GM18519 (cell line): ENCODE results near the gene RAB8A.

Experiments
- ATAC-seq: cut with Tn5 transposase; IDR thresholded peaks from one replicate; pipeline ENCODE4 v1.9.1; 2021; ENCODE audit warnings: mild to moderate bottlenecking, moderate library complexity; ENCODE audit not compliant: unreplicated experiment, low FRiP score

The RAB8A gene

DNA sequence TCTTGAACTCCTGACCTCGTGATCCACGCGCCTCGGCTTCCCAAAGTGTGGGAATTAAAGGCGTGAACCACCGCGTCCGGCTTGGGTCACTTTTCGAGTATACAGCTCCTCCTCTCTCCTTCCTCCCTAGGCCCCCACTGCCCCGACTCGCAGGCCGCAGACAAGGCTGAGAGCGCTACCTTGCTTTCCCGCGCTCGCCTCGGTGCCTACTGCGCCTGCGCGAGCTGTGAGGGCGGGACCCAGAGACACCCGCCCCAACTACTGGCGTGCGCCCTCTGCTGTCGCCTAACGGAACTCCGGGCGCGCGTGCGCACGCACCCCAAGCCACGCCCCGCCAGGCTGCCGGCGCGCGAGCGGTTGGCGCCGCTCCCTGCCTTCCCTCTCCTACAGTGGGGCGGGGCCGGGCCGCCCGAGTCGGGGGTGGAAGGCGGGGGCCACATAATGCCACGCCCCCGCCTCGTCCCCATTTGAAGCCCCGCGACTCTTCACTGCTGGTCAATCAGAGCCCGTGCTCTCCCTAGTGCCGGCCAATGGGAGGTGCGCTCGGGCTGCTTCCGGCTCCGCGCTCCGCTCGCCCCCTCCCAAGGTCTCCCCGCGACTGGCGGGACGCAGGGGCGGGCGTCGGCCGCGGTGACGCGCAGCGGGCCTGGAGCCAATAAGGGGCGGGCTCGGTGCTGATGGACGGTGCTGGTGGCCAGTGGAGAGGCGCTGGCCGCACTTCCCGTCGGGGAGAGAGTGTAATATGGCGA lies at the start of gene RAB8A:
Gene RAB8A (plus strand): TSS at position 730 of the 749 bp plus-strand sequence. CDS start 13 bp downstream, at position 743.
- peak; percentile 70 for ATAC-seq

DNA sequence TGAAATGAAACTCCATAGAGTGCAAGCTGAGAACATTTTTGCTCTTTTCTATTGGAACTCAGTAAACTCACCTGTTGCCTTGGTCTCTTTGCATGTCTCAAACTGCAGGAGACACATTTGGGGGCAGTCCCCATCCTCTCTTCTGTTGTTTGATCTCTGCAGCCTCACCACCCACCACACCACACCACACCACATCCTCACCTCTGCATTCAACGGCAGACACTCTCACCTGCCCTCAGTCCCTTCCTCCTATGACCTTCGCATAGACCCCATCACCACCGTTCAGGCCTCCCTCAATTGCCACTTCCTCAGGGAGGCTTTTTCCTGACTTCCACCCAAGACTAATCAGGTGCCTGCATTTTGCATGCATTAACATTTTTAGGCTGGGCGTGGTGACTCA lies 49.7 kb upstream of the RAB8A start:
- no peak for ATAC-seq

DNA sequence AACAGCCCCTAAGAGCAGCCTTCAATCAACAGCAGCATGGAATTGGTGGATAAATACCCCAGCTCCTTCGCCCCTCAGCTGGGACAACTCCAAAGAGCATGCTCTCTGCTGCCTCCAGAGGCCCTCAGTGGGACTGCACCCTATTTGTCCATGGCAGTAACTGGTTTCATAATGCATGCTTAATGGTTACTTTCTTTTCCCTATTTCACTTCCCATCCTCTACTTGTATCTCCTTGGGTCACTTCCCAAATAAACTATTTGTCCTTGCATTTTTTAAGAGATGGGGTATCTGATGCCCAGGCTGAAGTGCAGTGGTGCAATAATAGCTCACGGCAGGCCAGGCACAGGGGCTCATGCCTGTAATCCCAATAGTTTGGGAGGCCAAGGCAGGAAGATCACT lies 48.9 kb upstream of the RAB8A start:
- ATAC-seq: no peak

DNA sequence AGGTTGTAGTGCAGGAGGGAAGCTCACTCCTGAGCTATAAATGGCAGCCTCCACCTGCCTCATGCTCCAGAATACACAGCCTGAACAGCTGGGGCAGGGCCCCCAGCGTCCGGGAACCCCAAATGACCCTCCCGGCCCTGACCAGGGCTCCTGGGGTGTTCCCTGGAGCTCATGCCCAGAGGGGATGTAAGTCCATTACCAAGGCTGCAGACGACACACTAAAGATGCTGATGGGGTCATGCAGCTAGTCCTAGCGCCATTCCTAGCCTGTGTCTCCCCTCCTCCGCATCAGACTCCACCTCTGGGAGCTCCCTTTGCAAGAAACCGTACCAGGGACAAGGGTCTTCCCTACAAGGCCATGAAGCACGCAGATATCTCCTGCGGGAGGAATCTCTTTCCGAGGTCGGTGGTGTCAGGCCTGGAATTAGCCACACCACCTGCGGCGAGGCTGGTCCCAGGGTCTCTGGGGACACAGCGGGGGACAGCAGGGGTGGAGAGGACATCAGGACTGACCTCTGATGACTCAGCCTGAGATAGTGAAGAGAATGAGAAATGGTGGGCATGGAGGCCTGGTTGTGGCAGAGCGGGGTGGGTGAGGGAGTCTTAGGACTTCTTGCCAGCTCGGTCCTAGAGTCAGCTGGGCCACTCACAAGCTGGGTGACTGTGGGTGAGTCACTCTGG lies 47.3 kb upstream of the RAB8A start:
- no peak for ATAC-seq

DNA sequence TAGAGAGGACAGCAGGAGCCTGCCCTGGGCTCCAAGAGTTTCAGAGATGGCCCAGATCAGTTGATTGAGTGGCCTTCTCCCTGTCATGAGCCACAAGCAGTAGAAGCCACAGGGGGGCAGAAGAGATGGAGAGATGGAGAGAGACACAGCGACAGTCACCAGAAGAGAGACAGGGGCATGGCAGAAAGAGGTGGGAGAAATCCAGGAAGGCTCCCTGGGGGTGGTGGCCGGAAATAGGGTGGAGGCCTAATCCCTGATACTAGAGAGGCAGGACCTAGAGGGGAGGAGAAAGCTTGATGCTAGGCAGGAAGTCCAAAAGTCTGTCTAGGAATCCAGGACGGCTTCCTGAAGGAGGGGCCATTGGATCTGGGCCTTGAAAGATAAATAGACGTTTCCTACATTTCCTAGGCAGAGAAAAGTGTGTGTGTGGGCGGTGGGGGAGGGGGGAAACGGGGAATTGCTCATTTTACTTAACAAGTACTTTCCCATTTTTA lies 45.0 kb upstream of the RAB8A start:
- ATAC-seq: no peak

DNA sequence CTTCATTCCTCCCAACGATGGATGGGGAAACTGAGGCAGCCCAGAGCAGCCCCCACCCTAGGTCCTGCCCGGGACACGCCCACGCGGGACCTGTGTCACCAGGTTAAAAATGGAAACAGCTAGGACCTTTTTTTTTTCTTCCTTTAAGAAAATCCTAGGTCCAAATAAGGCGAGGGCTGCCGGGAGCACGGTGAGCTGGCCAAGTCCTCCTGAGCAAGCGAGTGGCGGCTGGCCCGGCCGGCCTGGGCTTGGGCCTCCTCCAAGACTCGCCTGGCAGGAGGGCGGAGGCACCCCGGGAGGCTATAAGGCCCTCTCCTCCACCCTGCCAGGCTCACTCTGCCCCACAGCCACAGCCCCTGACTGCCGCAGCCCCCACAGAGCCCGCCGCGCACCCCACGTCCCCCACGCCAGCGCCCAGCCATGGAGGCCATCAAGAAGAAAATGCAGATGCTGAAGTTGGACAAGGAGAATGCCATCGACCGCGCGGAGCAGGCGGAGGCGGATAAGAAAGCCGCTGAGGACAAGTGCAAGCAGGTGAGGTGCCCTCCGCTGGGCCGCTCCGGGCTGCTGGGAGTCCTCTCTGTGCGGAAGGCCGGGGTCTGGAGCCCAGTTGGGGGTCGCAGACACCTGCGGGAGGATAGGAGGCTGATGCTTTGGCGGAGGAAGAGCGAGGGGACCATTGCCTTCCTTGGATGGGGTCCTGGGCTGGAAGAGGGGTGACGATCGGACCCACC lies 44.3 kb upstream of the RAB8A start:
- ATAC-seq: no peak

DNA sequence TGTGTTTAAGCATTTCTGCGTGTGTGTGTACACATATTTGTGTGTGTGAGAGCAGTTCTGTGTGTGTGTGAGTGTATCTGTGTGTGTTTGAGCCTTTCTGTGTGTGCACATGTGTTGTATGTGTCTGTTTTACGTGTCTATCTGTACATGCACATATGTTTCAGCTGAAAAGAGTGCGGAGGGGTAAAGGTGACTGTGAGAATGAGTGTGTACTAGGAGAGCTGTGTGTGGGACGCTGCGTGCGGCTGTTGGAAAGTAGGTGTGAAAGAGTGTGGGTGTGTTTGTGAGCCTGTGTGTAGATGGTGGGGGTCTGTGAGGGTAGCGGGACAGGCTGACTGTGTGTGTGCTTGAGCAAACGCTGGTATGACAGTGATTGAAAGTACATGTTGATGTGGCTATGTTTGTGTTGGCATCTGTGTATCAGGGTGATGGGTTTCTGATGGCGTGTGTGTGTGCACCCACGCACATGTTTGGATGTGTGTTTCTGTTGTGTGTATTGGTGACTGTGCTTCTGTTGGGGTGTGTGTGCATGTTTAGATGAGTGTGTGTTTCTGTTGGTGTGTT lies 42.9 kb upstream of the RAB8A start:
- no peak for ATAC-seq

DNA sequence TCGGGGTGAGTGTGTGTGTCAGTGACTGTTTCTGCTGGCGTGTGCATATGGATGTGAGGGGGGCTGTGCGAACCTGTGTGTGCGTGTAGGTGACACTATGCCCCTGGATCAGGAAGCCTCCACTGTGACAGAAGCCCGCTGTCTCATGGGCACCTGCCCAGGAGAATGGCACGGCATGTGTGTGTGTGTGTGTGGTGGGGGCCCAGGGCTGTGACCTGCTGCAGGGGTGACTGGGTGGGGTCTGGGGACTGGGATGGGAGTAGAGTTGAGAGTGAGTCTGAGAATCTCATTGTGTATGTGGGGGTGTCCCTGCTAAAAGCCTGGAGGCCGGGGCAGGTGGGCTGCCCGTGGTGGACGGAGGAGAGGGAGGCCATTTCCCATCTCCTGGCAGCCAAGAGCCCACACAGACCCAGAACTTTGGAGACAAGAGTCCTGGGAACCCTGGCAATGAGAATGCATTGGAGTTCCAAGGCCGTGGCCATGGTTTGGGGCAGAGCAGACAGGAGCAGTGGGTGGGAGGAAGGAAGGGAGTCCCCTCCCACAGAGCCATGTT lies 41.8 kb upstream of the RAB8A start:
- no peak for ATAC-seq

DNA sequence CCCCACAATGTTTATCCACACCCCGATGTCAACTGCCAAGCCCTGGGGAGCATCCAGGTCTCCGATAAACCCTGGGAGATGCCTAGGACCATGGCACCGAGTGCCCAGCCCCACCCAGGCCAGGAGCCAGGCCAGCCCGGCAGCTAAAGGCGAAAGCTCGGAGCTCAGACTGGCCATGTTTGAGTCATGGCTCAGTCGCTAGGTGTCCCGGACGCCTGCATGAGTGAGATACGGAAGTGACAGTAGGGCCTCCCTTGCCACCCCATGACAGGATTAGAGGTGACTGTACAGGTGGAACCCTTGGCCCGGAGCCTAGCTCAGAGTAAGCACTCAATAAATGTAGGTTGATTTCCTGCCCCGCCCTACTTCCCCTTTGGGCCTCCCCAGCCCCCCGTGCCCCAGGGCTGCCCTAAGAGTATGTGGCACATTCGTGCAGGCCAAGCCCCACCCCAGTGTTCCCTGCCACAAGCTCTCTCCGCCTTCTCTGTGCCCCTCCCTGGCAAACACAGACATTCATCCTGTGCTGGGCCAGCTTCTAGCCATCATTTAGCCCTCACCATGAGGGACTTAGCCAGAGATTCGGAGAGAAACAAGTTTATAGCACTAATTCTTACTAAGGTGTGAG lies 41.2 kb upstream of the RAB8A start:
- no peak for ATAC-seq

DNA sequence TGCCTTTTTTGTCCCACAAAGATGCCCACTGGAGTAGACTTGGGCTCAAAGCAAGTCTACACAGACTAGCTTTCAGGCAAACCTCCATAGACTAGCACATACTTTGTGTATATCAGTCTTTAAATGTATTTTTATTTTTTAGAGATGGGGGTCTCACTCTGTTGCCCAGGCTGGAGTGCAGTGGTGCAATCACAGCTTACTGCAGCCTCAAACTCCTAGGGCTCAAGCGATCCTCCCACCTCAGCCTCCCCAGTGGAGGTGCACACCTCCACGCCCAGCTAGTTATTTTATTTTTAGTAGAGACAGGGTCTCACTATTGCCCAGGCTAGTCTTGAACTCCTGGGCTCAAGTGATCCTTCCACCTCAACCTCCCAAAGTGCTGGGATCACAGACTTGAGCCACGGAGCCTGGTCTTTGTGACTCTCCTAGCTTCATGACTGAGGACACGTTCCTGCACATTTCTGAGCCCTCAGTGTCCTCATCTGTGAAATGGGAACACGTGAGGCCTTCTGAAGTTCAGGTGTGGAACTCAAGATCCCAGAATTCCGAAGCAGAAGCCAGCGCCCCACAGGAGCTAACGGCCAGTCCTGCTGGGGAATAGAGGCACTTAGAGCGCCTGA lies 40.5 kb upstream of the RAB8A start:
- no peak for ATAC-seq

DNA sequence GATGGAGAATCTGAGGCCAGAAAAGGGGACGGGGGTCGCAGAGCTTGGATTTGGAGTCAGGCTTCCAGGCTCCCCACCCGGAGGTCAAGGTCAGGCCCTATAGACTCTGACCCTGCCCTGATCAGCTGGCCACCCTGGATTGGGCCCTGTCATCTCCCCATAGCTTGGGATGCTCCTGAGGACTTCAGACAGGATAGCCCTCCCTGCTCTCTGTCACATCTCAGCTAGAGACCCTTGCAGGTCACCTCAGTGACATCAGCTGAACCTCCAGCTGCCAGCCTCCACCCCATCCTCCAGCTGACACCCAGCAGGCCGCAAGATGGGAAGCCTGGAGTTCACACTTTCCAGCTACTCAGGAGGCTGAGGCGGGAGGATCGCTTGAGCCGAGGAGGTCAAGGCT lies 38.2 kb upstream of the RAB8A start:
- ATAC-seq: no peak

DNA sequence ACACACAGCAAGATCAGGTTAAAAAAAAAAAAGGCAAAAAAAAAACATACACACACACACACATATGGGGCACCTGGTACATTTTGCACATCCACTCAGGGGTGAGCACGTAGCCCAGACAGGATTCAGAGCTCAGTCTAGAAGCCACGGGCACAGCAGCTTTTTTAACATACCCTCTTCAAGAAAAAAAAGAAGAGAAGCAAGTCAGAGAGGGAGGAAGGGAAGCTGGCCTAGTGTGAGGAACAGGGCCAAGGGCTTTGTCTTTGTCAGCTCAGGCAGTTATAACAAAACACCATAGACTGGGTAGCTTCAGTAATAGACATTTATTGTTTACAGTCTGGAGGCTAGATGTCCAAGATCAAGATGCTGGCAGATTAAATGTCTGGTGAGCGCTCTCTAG lies 37.7 kb upstream of the RAB8A start:
- no peak for ATAC-seq

DNA sequence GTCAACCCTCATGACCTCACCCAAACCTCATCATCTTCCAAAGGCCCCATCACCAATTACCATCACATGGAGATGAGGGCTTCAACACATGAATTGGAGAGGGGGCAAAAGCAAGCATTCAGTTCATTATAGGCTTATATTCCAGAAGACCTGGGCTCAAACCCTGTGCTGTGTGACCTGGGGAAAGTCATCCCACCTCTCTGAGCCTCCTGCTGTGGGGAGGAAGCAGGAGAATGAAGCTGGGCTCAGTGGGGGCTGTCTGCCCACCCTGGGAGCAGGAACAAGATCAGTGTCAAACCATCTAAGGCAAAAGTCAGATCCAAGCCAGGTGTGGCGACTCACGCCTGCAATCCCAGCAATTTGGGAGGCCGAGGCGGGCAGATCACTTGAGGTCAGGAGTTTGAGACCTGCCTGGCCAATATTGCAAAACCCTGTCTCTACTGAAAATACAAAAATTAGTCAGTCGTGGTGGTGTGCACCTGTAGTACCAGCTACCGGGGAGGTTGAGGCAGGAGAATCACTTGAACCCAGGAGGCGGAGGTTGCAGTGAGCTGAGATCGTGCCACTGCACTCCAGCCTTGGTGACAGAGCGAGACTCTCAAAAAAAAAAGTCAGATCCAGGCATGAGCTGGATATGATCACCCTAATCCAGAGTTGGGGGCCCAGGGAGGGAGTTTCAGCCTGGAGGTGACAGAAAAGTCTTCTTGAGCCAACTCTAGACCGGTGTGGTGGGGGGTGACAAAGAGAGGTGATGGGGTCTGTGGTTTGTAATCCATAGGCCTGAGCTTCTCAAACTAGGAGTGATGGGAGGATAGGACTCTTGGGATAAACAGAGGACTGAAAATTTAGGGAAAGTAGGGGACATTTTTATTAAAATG lies 37.0 kb upstream of the RAB8A start:
- ATAC-seq: no peak

DNA sequence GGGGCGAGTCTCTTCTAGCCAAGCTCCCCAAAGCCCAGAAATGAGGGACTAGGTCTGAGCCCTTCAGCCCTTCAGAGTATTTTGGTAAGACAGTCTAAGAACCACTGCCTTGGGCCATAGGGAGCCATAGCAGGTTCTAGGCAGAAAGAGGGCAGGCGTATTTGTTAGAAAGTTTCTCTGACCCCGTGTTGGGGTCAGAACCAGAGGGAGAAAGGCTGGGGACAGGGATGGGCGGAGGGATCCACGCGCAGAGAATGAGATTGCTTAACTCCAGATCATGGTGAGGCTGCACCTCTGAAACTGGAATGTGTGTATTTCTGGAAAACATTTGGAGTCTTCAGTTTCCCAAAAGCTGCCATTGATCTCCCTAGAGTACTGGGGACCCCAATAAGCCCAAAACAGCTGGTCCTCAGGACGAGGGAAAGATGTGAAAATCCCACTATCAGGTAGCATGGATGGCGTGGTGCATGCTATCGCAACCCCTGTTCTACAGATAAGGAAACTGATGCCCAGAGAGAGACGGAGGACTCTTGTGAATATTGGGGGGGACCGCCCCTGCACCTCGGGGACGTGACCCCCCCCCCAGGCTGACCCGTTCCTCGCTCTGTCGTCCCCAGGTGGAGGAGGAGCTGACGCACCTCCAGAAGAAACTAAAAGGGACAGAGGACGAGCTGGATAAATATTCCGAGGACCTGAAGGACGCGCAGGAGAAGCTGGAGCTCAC lies 36.1 kb upstream of the RAB8A start:
- ATAC-seq: no peak

DNA sequence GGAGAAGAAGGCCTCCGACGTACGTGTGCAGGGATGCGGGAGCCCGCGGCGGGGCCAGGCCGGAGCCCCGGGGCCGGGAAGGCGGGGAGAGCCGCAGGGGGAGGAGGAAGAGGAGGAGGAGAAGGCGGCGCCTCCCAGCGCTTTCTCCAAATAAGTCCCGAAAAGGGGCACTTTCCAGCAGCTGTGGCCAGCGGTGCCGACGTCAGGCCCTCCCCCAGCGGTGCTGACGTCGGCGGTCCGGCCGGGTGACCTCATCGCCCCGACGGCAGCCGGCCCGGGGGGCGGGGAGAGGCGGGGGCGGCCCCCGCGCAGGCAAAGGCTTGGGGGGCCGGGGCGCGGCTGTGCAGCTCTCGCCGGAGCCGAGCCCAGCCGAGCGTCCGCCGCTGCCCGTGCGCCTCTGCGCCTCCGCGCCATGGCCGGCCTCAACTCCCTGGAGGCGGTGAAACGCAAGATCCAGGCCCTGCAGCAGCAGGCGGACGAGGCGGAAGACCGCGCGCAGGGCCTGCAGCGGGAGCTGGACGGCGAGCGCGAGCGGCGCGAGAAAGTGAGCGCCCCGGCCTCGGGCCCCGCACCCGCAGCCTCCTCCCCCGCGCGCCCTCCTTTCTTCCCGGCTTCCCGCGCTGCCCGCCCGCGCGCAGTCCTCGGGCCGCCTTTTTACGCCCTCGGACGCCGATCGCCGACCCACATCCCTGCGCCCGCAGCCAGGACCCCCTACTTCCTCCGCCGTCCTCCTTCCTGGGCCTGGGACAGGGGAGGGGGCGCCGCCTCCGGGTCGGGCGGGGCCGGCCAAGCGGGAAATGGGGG lies 35.3 kb upstream of the RAB8A start, which contains the start of gene TPM4:
Gene TPM4 (plus strand): TSS at position 342 of the 804 bp plus-strand sequence. CDS start 71 bp downstream, at position 413.
- peak; percentile 34 for ATAC-seq

DNA sequence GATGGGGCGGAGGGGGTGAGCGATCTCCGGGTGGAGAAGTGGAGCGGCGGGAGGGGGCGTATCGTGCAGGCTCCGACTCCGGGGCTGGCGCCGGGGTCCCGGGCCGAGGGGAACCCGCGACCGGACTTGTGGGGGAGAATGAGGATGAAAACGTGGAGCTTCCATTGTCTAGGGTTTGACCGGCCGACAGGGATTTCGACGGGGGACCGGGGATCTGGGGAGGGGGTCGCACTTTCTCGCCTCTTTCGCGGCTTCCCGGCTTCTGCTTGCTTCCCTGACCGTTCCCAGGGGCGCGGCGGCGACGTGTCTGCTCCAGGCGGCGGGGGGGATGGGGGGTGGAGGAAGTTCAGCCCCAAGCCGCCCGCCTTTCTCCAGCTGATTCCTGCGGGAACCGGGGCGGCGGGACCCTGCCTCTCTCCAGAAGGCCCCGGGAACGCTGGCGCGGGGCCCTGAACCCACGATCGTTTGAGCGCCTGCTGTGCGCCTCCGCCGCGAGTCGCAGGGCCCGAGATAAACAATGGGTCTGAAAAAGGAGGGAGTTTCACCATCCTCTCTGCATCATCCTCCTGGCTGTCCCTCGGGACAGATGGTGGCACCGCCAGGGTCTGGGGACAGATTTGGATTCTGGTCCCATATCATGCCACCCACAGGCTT lies 34.6 kb upstream of the RAB8A start:
- ATAC-seq: no peak
